Kidney tubule cell (primary cell): ENCODE results near the gene SSTR1.

Source experiments
- DNase-seq: peaks from one replicate; pipeline ENCODE4 v3.0.0-alpha.2; 2018; ENCODE audit warnings: low spot score

The SSTR1 gene

GRCh38 chr14:38203929-38204718 lies 3.6 kb upstream of the SSTR1 start:
- DNase-seq, result no peak

GRCh38 chr14:38204719-38205115 lies 3.0 kb upstream of the SSTR1 start:
- no peak for DNase-seq

- no peak for DNase-seq
Measured at GRCh38 chr14:38205119-38205813, 2.4 kb upstream of the SSTR1 start.

GRCh38 chr14:38205949-38206665 lies 1.6 kb upstream of the SSTR1 start:
- no peak for DNase-seq

DNA sequence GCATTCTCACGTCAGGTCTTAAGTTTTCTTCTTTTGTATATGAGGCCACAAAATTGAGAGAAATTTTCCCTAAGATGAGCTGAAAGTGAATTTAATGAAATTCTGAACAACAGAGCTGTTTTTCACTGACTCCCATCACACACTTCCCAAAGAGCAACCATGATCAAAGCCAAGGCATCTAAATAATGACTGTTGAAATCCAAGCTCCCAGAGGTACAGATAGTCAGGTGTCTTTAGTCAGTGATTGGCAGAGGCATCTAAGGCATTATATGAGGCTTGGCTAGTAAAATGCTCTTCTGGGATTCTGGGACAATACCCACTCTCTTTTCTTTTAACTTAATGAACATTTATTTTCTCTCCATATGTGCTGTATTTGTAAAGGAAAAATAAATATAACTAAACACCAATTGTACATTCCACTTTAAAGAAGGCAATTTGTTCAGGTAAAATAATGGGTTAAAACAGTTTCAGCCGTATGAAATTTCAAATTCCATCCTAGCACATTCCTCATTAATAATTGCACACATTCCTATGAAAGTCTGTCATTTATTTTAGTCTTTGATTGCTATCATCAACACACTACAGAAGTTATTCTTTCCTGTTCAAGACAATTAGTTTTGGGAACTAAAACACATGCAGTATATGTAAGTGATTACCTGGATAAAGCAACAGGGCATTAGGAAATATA lies 871 bp upstream of the SSTR1 start:
- no peak for DNase-seq

- no peak for DNase-seq
Measured at GRCh38 chr14:38207377-38207735, 348 bp upstream of the SSTR1 start.

- peak; percentile 64 for DNase-seq
Measured at GRCh38 chr14:38208618-38209562, 1.2 kb downstream of the SSTR1 start.

- peak; percentile 82 for DNase-seq
Measured at GRCh38 chr14:38209572-38210557, 2.2 kb downstream of the SSTR1 start.

DNA sequence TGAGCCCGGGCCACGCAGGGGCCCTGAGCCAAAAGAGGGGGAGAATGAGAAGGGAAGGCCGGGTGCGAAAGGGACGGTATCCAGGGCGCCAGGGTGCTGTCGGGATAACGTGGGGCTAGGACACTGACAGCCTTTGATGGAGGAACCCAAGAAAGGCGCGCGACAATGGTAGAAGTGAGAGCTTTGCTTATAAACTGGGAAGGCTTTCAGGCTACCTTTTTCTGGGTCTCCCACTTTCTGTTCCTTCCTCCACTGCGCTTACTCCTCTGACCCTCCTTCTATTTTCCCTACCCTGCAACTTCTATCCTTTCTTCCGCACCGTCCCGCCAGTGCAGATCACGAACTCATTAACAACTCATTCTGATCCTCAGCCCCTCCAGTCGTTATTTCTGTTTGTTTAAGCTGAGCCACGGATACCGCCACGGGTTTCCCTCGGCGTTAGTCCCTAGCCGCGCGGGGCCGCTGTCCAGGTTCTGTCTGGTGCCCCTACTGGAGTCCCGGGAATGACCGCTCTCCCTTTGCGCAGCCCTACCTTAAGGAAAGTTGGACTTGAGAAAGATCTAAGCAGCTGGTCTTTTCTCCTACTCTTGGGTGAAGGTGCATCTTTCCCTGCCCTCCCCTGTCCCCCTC lies 3.0 kb downstream of the SSTR1 start:
- peak; percentile 10 for DNase-seq

GRCh38 chr14:38211255-38211735 lies 3.6 kb downstream of the SSTR1 start:
- DNase-seq, result no peak

GRCh38 chr14:38212111-38212510 lies 4.4 kb downstream of the SSTR1 start:
- no peak for DNase-seq

GRCh38 chr14:38213001-38213400 lies 5.3 kb downstream of the SSTR1 start:
- no peak for DNase-seq

- no peak for DNase-seq
Measured at GRCh38 chr14:38217553-38217952, 9.8 kb downstream of the SSTR1 start.

DNA sequence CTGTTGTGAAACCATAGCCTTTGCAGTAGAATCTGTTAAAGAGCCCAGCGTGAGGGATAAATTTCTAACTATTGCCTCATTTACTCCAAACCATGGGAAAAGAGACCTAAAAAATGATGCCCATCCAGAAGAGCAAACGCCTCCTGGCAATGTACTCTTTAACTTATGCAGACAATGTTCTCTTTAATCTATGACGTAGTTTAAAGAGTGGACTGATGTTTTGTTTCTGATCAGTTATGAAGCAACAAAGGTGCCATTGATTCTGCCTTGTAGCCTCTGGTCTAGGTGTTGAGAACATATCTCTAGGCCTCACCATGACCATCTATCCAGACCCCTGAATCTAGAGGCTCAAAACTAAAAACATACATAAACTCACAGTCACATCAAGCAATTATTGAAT lies 13.4 kb downstream of the SSTR1 start:
- DNase-seq, result no peak

- no peak for DNase-seq
Measured at GRCh38 chr14:38224338-38224737, 16.6 kb downstream of the SSTR1 start.

- DNase-seq, result no peak
Measured at GRCh38 chr14:38225946-38226345, 18.2 kb downstream of the SSTR1 start.

GRCh38 chr14:38226366-38226765 lies 18.7 kb downstream of the SSTR1 start:
- no peak for DNase-seq

- no peak for DNase-seq
Measured at GRCh38 chr14:38233218-38233617, 25.5 kb downstream of the SSTR1 start.

- DNase-seq, result no peak
Measured at GRCh38 chr14:38238332-38238731, 30.6 kb downstream of the SSTR1 start.
